Effector memory CD8-positive, alpha-beta T cell (primary cell): ENCODE results near the gene RFLNA.

ENCODE experiments used
- ATAC-seq: fragments of 150-1000 bp; cut with Tn5 transposase; replicated peaks from 2 replicates; pipeline ENCODE4 v1.10.0; 2021; ENCODE audit warnings: mild to moderate bottlenecking, moderate library complexity
- DNase-seq, 3 experiments: peaks; one replicate each; pipeline ENCODE4 v3.0.0; 2021
- H3K27ac Mint-ChIP-seq, 2 donors: one replicate each; pipeline ENCODE4 v1.8.0; 2022; ENCODE audit warnings: mild to moderate bottlenecking in 2 of 2, mixed read lengths in 2 of 2, moderate library complexity in 2 of 2
- H3K27me3 Mint-ChIP-seq, 2 donors: one replicate each; pipeline ENCODE4 v1.8.0; 2022; ENCODE audit warnings: mixed read lengths in 2 of 2
- H3K36me3 Mint-ChIP-seq: one replicate; pipeline ENCODE4 v1.8.0; 2022; ENCODE audit warnings: mild to moderate bottlenecking, moderate library complexity, mixed read lengths; ENCODE audit not compliant: insufficient read depth
- H3K4me1 Mint-ChIP-seq, 2 donors: one replicate each; pipeline ENCODE4 v1.8.0; 2022; ENCODE audit warnings: low read depth in 2 of 2, mixed read lengths in 2 of 2
- H3K4me3 Mint-ChIP-seq, 2 donors: one replicate each; pipeline ENCODE4 v1.8.0; 2022; ENCODE audit warnings: mild to moderate bottlenecking in 2 of 2, mixed read lengths in 2 of 2, moderate library complexity in 2 of 2
- H3K9me3 Mint-ChIP-seq, 2 donors: one replicate each; pipeline ENCODE4 v1.8.0; 2022; ENCODE audit warnings: mixed read lengths in 2 of 2

The RFLNA gene

DNA sequence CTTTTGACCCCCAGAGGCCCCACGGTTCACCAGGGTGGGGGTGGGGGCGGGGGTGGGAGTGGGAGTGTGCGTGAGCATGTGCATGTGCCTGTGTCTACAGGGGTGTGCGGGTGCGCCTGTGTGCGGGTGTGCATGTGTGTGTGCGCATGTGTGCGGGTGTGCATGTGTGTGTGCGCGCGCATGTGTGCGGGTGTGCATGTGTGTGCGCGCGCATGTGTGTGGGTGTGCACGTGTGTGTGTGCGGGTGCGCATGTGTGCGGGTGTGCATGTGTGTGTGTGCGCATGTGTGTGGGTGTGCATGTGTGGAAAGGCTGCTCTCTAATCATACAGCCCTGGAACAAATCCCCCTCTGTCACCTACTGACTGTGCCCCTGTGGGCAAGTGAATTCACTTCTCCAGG, 38.8 kb downstream of the RFLNA start:
- DNase-seq, result no peak
- Mint-ChIP-seq H3K27ac (peak overlapping the region in 1 of 2 donors; percentile 25), H3K9me3 (no peaks in the 10 kb centered on the region), H3K4me1 (no peaks in the 10 kb centered on the region), H3K27me3 (no peaks in the 10 kb centered on the region), H3K4me3 (no peak overlapping the region), H3K36me3 (peaks cover 58% of the 10 kb centered on the region)
- ATAC-seq, result no peak

DNA sequence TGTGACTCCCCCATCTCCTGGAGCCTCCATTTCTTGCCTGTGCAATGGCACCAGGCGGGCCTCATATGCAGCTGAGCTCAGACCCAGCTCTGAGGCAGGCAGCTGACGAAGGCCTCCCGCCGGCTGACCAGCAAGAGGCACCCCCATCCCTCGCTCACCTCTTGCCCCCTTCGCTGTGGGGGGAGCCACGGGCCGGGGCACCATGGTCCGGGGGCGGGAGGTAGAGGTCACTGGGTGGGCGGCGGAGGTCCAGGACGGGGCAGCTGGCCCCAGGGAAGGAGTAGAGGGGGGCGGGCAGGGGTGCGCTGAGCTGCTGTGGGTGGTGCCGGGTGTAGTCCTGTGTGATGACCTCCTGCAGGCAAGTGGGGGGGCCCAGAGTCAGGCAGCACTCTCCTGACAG, 39.4 kb downstream of the RFLNA start:
- Mint-ChIP-seq H3K9me3 (no peaks in the 10 kb centered on the region), H3K4me3 (no peak overlapping the region), H3K36me3 (peaks cover 56% of the 10 kb centered on the region), H3K27ac (peak overlapping the region in 1 of 2 donors; percentile 25), H3K27me3 (no peaks in the 10 kb centered on the region), H3K4me1 (no peaks in the 10 kb centered on the region)
- DNase-seq (no peak), ATAC-seq (no peak)

DNA sequence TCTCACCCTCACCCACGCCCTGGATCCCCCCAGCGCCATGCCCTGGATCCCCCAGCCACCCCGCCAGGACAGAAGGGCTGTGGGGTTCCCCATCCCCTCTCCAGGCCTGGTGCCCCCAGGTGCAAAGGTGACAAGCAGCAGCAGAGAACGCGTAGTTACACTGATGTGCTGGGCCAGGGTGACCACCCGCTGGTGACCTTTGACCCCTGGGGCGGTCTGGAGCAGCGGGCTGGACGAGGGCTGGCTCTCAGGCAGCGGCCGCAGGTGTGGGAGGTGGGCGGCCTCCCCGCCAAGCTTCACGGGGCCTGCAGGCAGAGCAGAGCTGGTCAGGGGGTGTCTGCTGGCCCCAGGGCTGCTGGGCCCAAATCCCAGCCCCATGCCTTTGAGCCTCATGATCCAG, 40.1 kb downstream of the RFLNA start:
- Mint-ChIP-seq H3K27ac (peak overlapping the region in 1 of 2 donors; percentile 55), H3K36me3 (peaks cover 60% of the 10 kb centered on the region), H3K4me1 (no peaks in the 10 kb centered on the region), H3K27me3 (no peaks in the 10 kb centered on the region), H3K4me3 (no peak overlapping the region), H3K9me3 (no peaks in the 10 kb centered on the region)
- DNase-seq, result no peak
- no peak for ATAC-seq

DNA sequence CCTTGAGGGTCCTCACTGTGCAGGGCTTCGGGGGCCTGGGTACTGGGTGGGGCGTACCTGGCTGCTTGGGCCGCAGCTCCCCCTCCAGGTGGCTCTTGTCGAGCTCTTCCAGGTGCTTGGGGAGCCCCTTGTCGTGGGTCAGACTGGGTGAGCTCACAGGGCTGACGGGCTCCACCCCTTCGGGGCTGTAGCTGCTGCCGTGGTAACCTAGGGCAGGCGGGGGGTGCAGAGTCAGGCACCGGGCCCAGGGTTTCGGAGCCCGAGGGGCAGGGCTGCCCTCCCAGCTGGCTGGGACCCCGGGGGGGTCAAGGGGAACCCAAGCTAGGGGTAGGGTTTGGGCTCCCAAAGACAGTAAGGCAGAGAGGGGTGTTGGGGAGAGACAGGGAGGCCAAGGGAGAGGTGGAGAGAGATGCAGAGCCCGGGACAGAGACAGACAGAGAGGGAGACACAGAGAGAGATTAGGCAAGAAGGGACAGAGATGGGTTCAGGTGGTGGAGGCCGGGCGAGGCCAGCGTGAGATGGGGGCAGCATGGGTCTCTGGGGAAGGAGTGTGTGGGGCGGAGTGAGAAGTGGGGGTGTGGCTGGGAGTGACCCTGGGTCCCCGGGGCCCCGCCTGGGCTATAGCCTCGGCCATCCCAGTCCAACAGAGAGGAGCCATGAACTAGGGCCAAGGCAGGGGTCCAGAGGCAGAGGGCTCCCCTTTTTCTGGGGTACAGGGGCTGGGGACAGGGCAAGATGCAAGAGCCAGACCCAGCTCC, 40.7 kb downstream of the RFLNA start:
- H3K4me3 Mint-ChIP-seq, result no peak overlapping the region
- H3K27me3 Mint-ChIP-seq, result no peaks in the 10 kb centered on the region
- DNase-seq (no peak), ATAC-seq (no peak)
- no peaks in the 10 kb centered on the region for H3K4me1 Mint-ChIP-seq
- H3K36me3 Mint-ChIP-seq, result peaks cover 65% of the 10 kb centered on the region
- H3K9me3 Mint-ChIP-seq, result no peaks in the 10 kb centered on the region
- H3K27ac Mint-ChIP-seq, result peak overlapping the region in 1 of 2 donors; percentile 55

DNA sequence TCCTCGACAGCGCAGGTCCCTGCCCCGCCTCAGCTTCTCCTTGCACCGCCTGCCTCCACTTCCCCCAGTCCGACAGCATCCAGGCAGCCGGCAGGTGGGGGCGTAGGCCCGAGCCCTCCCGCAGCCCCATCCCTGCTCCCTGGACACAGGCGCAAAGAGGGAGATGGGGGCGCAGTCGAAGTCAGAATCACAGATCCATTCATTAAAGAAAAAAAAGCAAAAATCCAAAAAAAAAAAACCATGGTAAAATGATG, 41.2 kb downstream of the RFLNA start:
- DNase-seq (no peak), ATAC-seq (no peak)
- no peak overlapping the region for H3K4me3 Mint-ChIP-seq
- no peaks in the 10 kb centered on the region for H3K27me3 Mint-ChIP-seq
- H3K36me3 Mint-ChIP-seq, result peaks cover 65% of the 10 kb centered on the region
- no peaks in the 10 kb centered on the region for H3K4me1 Mint-ChIP-seq
- no peaks in the 10 kb centered on the region for H3K9me3 Mint-ChIP-seq
- peak overlapping the region in 1 of 2 donors; percentile 55 for H3K27ac Mint-ChIP-seq

DNA sequence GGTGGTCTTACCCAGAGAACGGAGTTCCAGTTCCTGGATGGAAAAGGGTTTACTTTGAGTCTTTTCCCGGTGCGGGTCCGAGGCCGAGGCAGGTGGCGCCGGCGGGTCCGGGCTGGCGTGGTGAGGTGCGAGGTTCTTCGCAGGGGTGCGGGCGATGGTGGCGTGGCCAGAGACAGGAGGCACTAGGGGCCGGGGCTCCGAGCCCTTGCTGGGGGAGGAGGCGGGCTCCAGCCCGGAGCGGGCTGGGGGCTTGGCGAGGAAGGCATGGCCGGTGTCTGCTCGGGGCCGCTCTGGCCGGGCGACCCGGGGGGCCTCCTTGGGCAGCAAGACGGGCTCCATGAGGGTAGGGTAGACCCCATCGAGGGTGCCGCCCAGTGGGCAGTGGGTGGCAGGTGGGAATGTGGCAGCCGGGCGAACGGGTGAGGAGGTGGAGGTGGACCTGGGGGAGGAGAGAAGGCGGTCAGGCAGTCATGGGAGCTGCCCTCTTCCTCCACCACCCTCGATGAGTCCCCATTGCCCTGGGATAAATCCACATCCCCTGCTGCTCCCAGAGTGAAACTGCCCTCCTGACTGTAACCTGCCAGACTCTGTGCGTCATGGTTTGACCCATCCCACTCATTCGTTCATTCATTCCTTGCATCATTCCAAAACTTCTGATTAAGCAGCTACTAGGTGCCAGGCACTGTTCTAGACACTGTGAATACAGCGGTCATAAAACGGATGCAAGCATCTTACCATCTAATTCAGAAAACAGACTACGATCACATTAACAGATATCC, 42.0 kb downstream of the RFLNA start:
- Mint-ChIP-seq H3K4me3 (no peak overlapping the region), H3K9me3 (no peaks in the 10 kb centered on the region), H3K4me1 (no peaks in the 10 kb centered on the region), H3K27me3 (no peaks in the 10 kb centered on the region), H3K27ac (peak overlapping the region; percentile 46 to 61), H3K36me3 (peaks cover 67% of the 10 kb centered on the region)
- DNase-seq (no peak), ATAC-seq (no peak)

DNA sequence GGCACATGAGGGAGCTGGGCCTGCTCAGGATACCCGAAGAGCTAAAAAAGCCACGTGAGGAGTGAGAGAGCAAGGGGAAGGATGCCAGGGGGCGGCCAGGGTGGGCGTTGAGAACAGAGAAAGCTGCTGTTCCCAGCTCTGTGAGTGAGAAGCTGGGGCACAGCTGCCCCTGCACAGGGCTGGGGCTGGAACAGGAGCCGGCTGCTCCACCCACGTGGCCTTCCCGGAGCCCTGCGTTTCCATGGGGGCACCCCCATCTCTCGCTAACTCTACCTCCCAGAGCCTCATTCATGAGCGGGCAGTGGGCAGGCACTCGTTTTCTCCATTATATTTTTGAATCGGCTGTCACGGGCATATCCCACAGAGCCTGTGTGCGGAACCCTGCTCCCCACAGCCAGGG, 42.7 kb downstream of the RFLNA start:
- Mint-ChIP-seq H3K4me3 (no peak overlapping the region), H3K4me1 (no peaks in the 10 kb centered on the region), H3K27ac (peak overlapping the region; percentile 51 to 61), H3K9me3 (no peaks in the 10 kb centered on the region), H3K27me3 (no peaks in the 10 kb centered on the region), H3K36me3 (peaks cover 69% of the 10 kb centered on the region)
- DNase-seq (no peak), ATAC-seq (no peak)

DNA sequence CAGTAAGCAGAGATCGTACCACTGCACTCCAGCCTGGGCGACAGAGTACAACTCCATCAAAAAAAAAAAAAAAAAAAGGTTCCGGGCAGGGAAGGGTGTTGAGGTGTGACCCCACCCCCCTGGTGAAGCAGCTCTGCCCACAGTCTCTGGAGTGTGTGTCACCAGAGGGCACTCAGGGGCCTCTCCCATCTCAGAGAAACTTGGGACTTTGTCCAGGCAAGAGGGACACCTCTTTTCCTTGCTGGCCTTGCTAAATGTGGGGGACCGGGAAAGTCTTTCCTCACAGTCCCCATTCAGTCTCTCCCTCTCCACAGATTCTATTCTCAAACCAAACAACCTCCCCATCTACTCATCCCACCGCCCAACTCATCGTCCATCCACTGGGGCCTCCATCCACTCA, 43.6 kb downstream of the RFLNA start:
- DNase-seq, result no peak
- Mint-ChIP-seq H3K4me3 (no peak overlapping the region), H3K27me3 (no peaks in the 10 kb centered on the region), H3K9me3 (no peaks in the 10 kb centered on the region), H3K27ac (peak overlapping the region; percentile 51 to 76), H3K36me3 (peaks cover 71% of the 10 kb centered on the region), H3K4me1 (no peaks in the 10 kb centered on the region)
- no peak for ATAC-seq

DNA sequence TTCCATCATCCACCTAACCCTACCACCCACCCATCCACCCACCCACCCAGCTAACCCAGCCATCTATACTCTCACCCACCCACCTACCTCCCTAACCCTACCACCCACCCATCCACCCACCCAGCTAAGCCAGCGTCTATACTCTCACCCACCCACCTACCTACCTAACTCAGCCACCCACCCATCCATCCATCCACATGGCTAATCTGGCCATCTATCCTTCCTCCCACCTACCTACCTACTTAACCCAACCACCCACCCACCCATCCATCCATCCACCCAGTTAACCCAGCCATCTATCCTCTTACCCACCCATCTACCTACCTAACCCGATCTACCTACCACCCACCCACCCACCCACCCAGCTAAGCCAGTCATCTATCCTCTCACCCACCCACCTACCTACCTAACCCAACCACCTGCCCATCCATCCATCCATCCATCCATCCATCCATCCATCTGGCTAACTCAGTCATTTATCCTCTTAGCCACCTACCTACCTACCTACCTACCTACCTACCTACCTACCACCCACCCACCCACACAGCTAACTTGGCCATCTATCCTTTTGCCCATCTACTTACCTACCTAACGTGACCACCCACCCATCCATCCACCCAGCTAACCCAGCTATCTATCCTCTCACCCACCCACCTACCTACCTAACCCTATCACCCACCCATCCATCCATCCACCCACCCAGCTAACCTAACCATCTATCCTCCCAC, 44.1 kb downstream of the RFLNA start:
- DNase-seq (no peak), ATAC-seq (no peak)
- H3K27ac Mint-ChIP-seq, result peak overlapping the region; percentile 51 to 76
- peaks cover 0 to under 1% of the 10 kb centered on the region in 2 donors for H3K4me1 Mint-ChIP-seq
- H3K27me3 Mint-ChIP-seq, result no peaks in the 10 kb centered on the region
- peaks cover 76% of the 10 kb centered on the region for H3K36me3 Mint-ChIP-seq
- no peak overlapping the region for H3K4me3 Mint-ChIP-seq
- H3K9me3 Mint-ChIP-seq, result no peaks in the 10 kb centered on the region

DNA sequence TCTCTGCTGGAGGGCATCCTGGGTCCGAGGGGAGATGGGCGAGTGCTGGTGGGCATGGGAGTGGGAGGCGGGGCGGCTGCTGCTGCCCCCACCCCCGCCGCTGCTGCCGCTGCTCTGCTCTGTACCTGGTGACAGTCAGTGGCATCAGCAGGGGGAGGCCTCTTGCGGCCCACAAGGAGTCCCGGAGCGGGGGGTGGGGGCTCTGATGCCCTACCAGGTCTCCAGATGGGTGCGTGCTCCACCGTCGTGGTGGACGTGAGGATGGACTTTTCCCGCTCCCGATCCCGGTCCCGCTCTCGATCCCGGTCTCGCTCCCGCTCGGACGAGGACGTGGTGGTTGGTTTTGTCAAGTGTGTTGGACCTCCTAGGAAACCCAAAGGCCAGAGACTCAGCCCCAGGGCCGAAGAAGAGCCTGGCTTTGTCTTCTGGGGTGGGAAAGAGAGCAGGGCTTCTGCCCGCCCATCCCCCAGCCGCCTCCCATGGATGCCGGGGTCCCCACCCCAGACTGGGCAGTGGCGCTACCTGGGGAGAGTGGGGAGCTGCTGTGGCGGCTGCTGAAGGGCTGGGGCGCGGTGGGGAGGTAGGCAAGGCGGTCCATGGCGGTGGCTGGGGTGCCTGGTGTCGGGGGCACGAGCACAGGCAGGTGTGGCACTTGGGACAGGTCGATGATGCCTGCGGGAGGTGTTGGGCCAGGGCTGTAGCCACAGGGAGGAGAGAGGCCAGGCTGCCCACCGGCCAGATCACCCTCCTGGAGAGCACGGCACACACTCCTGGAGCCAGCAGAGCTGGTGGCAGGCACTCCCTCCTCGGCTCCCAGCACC, 45.4 kb downstream of the RFLNA start:
- H3K9me3 Mint-ChIP-seq, result no peaks in the 10 kb centered on the region
- DNase-seq, result no peak
- no peaks in the 10 kb centered on the region for H3K27me3 Mint-ChIP-seq
- no peak for ATAC-seq
- H3K27ac Mint-ChIP-seq, result peak overlapping the region in 1 of 2 donors; percentile 60
- H3K36me3 Mint-ChIP-seq, result peaks cover 87% of the 10 kb centered on the region
- H3K4me3 Mint-ChIP-seq, result no peak overlapping the region
- peaks cover 0 to 2% of the 10 kb centered on the region in 2 donors for H3K4me1 Mint-ChIP-seq

DNA sequence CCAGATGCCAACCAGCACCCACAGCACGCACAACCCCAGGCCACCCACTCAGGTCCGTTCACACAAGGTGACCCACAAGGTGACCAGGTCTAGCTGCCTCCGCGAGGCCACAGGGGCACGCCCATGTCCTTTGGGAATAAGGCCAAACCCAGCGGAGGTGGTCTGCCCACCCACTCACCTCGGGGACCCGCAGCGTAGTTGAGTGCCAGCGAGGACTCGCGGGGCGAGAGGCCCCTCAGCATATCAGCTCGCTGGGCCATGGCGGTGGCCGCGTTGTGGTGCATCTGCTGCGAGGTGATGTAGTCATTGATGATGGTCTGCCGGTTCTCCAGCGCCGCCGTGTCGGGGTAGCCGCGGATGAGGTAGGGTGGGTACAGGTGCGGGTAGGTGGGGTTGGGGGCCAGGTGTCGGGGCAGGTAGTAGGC, 46.8 kb downstream of the RFLNA start:
- no peaks in the 10 kb centered on the region for H3K9me3 Mint-ChIP-seq
- no peak overlapping the region for H3K27ac Mint-ChIP-seq
- ATAC-seq (no peak), DNase-seq (no peak)
- H3K36me3 Mint-ChIP-seq, result peaks cover 86% of the 10 kb centered on the region
- peaks cover 2 to 3% of the 10 kb centered on the region in 2 donors for H3K4me1 Mint-ChIP-seq
- H3K27me3 Mint-ChIP-seq, result no peaks in the 10 kb centered on the region
- no peak overlapping the region for H3K4me3 Mint-ChIP-seq

DNA sequence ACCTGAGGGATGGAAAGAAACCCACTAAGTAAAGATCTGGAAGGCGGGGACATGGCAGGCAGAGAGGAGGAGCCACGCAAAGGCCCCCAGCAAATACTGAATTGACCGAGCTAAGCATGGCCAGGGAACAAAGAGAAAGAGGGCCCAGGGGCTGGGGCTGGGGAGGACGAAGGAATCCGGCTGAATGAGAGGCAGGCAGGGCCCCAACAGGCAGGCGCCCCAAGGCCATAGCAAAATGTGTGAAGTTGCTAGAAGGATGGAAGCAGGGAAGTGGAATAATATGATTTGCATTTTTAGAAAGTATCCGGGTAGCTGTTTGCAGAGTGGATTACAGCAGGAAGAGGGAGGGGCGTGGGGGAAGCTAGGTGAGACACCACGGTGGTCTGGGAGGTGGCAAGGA, 49.1 kb downstream of the RFLNA start:
- H3K4me1 Mint-ChIP-seq, result peaks cover 2 to 3% of the 10 kb centered on the region in 2 donors
- peaks cover 76% of the 10 kb centered on the region for H3K36me3 Mint-ChIP-seq
- H3K4me3 Mint-ChIP-seq, result no peak overlapping the region
- ATAC-seq (no peak), DNase-seq (no peak)
- H3K27me3 Mint-ChIP-seq, result no peaks in the 10 kb centered on the region
- H3K27ac Mint-ChIP-seq, result peak overlapping the region in 1 of 2 donors; percentile 69
- H3K9me3 Mint-ChIP-seq, result no peaks in the 10 kb centered on the region

DNA sequence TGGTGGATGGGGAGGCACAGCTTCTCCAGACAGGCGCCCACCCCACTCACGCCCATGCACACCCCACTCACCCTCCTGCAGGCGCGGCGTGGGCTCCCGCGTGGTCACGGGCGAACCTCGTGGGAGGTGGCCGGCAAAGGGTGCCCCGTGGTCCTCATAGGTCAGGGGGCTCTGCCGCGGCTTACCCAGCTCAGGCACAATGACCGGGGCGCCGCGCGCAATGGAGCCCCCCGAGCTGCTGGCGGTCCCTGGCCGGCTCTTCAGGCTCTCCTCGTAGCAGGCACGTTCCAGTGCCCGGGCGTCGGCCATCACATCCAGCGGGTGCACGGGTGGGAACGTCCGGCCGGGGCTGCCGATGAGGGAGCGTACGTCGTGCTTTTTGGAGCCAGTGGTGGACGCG, 49.6 kb downstream of the RFLNA start:
- H3K4me1 Mint-ChIP-seq, result peaks cover 2 to 3% of the 10 kb centered on the region in 2 donors
- no peaks in the 10 kb centered on the region for H3K9me3 Mint-ChIP-seq
- no peak for DNase-seq
- peaks cover 71% of the 10 kb centered on the region for H3K36me3 Mint-ChIP-seq
- ATAC-seq, result no peak
- no peak overlapping the region for H3K4me3 Mint-ChIP-seq
- H3K27ac Mint-ChIP-seq, result peak overlapping the region in 1 of 2 donors; percentile 69
- H3K27me3 Mint-ChIP-seq, result no peaks in the 10 kb centered on the region
